Left renal cortex interstitium (tissue), 4 donors: ENCODE data around the gene HLA-DRB1. TPM values are rescaled to one million over a fixed set of nuclear protein-coding genes. Genes with fewer than 3 reads are reported as not detected.
"Not testable (repeated sequence)": the region's sequence is repeated elsewhere in the genome, so short reads cannot be mapped to it uniquely, and the experiment has no call there.

Experiments used
- DNase-seq, 4 donors: peaks; one replicate each; pipeline ENCODE4 v3.0.0-alpha.2; 2013; ENCODE audit warnings: low read depth in 4 of 4, low spot score in 2 of 4, missing footprints in 1 of 4
- polyA plus RNA-seq, 4 donors: library from polyadenylated mRNA; unstranded; fragments of 120-200 nt; gene quantifications; one replicate each; pipeline ENCODE4 v1.2.1, GENCODE V29; 2013; ENCODE audit not compliant: insufficient read length in 4 of 4

HLA-DRB1 gene
- polyA plus RNA-seq, 4 donors = 23.8 to 58.8 (median 50.9) TPM

GRCh38 chr6:32565511-32565910 lies 24.1 kb downstream of the HLA-DRB1 start:
- no peak for DNase-seq

GRCh38 chr6:32562940-32563339 lies 26.7 kb downstream of the HLA-DRB1 start:
- DNase-seq = no peak

- DNase-seq = no peak
These were observed 29.9 kb downstream of the HLA-DRB1 start for GRCh38 chr6:32559747-32560146.

GRCh38 chr6:32558426-32559057 lies 31.1 kb downstream of the HLA-DRB1 start:
- DNase-seq = no peak

- peak in 1 of 4 donors; percentile 12 for DNase-seq
These were observed 35.3 kb downstream of the HLA-DRB1 start for GRCh38 chr6:32554116-32554965.

- no peak for DNase-seq
These were observed 36.5 kb downstream of the HLA-DRB1 start for GRCh38 chr6:32553037-32553742.

GRCh38 chr6:32551410-32551809 lies 38.2 kb downstream of the HLA-DRB1 start:
- DNase-seq = no peak

GRCh38 chr6:32539839-32540238 lies 49.8 kb downstream of the HLA-DRB1 start:
- no peak for DNase-seq

GRCh38 chr6:32530431-32530793 lies 59.2 kb downstream of the HLA-DRB1 start:
- DNase-seq = not testable (repeated sequence)

- no peak for DNase-seq
These were observed 59.8 kb downstream of the HLA-DRB1 start, which contains the start of gene HLA-DRB5 for GRCh38 chr6:32529697-32530430. HLA-DRB5 (minus strand) TSS chr6:32530287; CDS start chr6:32530224, 63 bp downstream.

Other genes with a start within 250 kb of the HLA-DRB1 start
- under 1 TPM in 1 of 4 donors, not detected in 3; 0.24 TPM for gene TSBP1, start 217.9 kb downstream of the HLA-DRB1 start, polyA plus RNA-seq
- gene BTNL2, start 182.7 kb downstream of the HLA-DRB1 start, polyA plus RNA-seq = 1 to 10 TPM in 2 of 4 donors, under 1 TPM in 2; 0.14 to 1.8 (median 0.85) TPM
- 100 to 1,000 TPM in 1 of 4 donors, 10 to 100 TPM in 3; 52.7 to 119 (median 80.0) TPM for gene HLA-DRA, start 150.0 kb downstream of the HLA-DRB1 start, polyA plus RNA-seq
- gene HLA-DRB5, start 59.6 kb downstream of the HLA-DRB1 start, polyA plus RNA-seq = 10 to 100 TPM in 3 of 4 donors, 1 to 10 TPM in 1; 8.3 to 46.3 (median 13.8) TPM
- gene HLA-DQA1, start 47.6 kb upstream of the HLA-DRB1 start, polyA plus RNA-seq = 1 to 10 TPM; 2.6 to 5.7 (median 3.8) TPM
- gene HLA-DQB1, start 76.8 kb upstream of the HLA-DRB1 start, polyA plus RNA-seq = 10 to 100 TPM in 1 of 4 donors, 1 to 10 TPM in 3; 3.8 to 11.9 (median 7.3) TPM
- gene HLA-DQA2, start 151.5 kb upstream of the HLA-DRB1 start, polyA plus RNA-seq = under 1 TPM in 2 of 4 donors, not detected in 2; 0.16 to 0.21 TPM
- 1 to 10 TPM in 3 of 4 donors, not detected in 1; 1.0 to 1.6 (median 1.2) TPM for gene HLA-DQB2, start 173.7 kb upstream of the HLA-DRB1 start, polyA plus RNA-seq
- gene HLA-DOB, start 227.2 kb upstream of the HLA-DRB1 start, polyA plus RNA-seq = under 1 TPM in 3 of 4 donors, not detected in 1; 0.14 to 0.21 (median 0.17) TPM
- gene TAP2, start 248.9 kb upstream of the HLA-DRB1 start, polyA plus RNA-seq = 10 to 100 TPM; 12.6 to 17.4 (median 13.1) TPM